PC-3 (cell line): ENCODE results near the gene TRPM2. TPM values are rescaled to one million over a fixed set of nuclear protein-coding genes. Genes with fewer than 3 reads are reported as not detected.

Experiments used
- ATAC-seq: fragments of 200-7000 bp; cut with Tn5 transposase; 2 replicates; pipeline ENCODE4 v1.9.1; 2020; ENCODE audit warnings: mild to moderate bottlenecking, moderate library complexity
- BruUV-seq: library from RNA; stranded (reverse); fragments of 400-500 nt; replicated peaks from 2 replicates; lab custom pipeline; 2021; lab: Mats Ljungman, UMichigan
- CTCF ChIA-PET: fragments of 300-600 bp; sonication (Branson Sonifier 250); formaldehyde crosslinking; loops from one replicate; lab custom pipeline; 2022; ENCODE audit warnings: antibody characterized with exemption; lab: Charles Lee
- POLR2A ChIA-PET: fragments of 300-600 bp; sonication (Branson Sonifier 250); formaldehyde crosslinking; loops from one replicate; lab custom pipeline; 2022; ENCODE audit warnings: antibody characterized with exemption; ENCODE audit not compliant: unreplicated experiment; lab: Charles Lee
- DNase-seq: peaks from one replicate; pipeline ENCODE4 v3.0.0-alpha.2; 2015
- H2AFZ ChIP-seq: fragments of 300-600 bp; sonication (generic); 2 replicates; pipeline ENCODE4 v1.6.0; 2016; ENCODE audit warnings: antibody characterized with exemption, low read length
- H3F3A ChIP-seq: fragments of 300-600 bp; sonication (generic); one replicate; pipeline ENCODE4 v1.6.0; 2017; ENCODE audit warnings: antibody characterized with exemption, low read length, control low read depth, mild to moderate bottlenecking; ENCODE audit not compliant: unreplicated experiment
- H3K27ac ChIP-seq: fragments of 300-600 bp; sonication (generic); 2 replicates; pipeline ENCODE4 v1.5.1; 2016; ENCODE audit warnings: mild to moderate bottlenecking, low read length
- H3K27me3 ChIP-seq: fragments of 300-600 bp; sonication (generic); 2 replicates; pipeline ENCODE4 v1.6.1; 2016; ENCODE audit warnings: low read length, mixed read lengths
- H3K36me3 ChIP-seq: fragments of 300-600 bp; sonication (generic); 2 replicates; pipeline ENCODE4 v1.6.1; 2016; ENCODE audit warnings: low read depth, mixed run types, low read length, mixed read lengths
- H3K4me1 ChIP-seq: fragments of 300-600 bp; sonication (generic); 2 replicates; pipeline ENCODE4 v1.5.1; 2016; ENCODE audit warnings: low read length; ENCODE audit not compliant: insufficient read depth
- H3K4me2 ChIP-seq: fragments of 300-600 bp; sonication (generic); 2 replicates; pipeline ENCODE4 v1.6.0; 2016; ENCODE audit warnings: low read length
- H3K4me3 ChIP-seq: fragments of 300-600 bp; sonication (generic); 2 replicates; pipeline ENCODE4 v1.5.1; 2016; ENCODE audit warnings: mild to moderate bottlenecking, low read length, mixed read lengths
- H3K79me2 ChIP-seq: fragments of 300-600 bp; sonication (generic); 2 replicates; pipeline ENCODE4 v1.6.1; 2017; ENCODE audit warnings: low read length, mixed read lengths
- H3K9ac ChIP-seq: fragments of 300-600 bp; sonication (generic); 2 replicates; pipeline ENCODE4 v1.6.0; 2016; ENCODE audit warnings: mild to moderate bottlenecking, low read length
- H3K9me2 ChIP-seq: fragments of 300-600 bp; sonication (generic); replicated peaks from 2 replicates; pipeline ENCODE4 v1.6.1; 2016; ENCODE audit warnings: mixed run types, low read length, mixed read lengths
- H3K9me3 ChIP-seq: fragments of 300-600 bp; sonication (generic); 2 replicates; pipeline ENCODE4 v1.6.1; 2016; ENCODE audit warnings: low read length, mixed read lengths
- H4K20me1 ChIP-seq: fragments of 300-600 bp; sonication (generic); 2 replicates; pipeline ENCODE4 v1.6.1; 2016; ENCODE audit warnings: low read length, mixed read lengths
- EZH2 ChIP-seq: fragments of 300-600 bp; sonication (generic); IDR thresholded peaks from one replicate; pipeline ENCODE4 v1.6.1; 2017; ENCODE audit warnings: antibody characterized with exemption, mild to moderate bottlenecking, low read length; ENCODE audit not compliant: unreplicated experiment
- EZH2phosphoT487 ChIP-seq: fragments of 300-600 bp; sonication (generic); IDR thresholded peaks from 2 replicates; pipeline ENCODE4 v1.6.1; 2018; ENCODE audit warnings: mild to moderate bottlenecking, antibody characterized with exemption, low read length, borderline replicate concordance
- intact Hi-C: fragments of 100-400 bp; cut with micrococcal nuclease; formaldehyde crosslinking; loops from 2 replicates; pipeline ENCODE4 v1.9.0; 2023
- total RNA-seq: library from RNA; depleted of rRNA; stranded (reverse); fragments of >200 nt; gene quantifications from 2 replicates; pipeline ENCODE4 v1.2.3, GENCODE V29; 2014
- TF ChIP-seq, protein P1 (sequence below): fragments of 300-600 bp; sonication (generic); conservative IDR thresholded peaks from 2 replicates; pipeline ENCODE4 v1.5.1; 2017; ENCODE audit warnings: antibody characterized with exemption, low read depth, mild to moderate bottlenecking, low read length

Gene TRPM2
- total RNA-seq, 1 experiment from 2014 or later, result 50.0 TPM

DNA sequence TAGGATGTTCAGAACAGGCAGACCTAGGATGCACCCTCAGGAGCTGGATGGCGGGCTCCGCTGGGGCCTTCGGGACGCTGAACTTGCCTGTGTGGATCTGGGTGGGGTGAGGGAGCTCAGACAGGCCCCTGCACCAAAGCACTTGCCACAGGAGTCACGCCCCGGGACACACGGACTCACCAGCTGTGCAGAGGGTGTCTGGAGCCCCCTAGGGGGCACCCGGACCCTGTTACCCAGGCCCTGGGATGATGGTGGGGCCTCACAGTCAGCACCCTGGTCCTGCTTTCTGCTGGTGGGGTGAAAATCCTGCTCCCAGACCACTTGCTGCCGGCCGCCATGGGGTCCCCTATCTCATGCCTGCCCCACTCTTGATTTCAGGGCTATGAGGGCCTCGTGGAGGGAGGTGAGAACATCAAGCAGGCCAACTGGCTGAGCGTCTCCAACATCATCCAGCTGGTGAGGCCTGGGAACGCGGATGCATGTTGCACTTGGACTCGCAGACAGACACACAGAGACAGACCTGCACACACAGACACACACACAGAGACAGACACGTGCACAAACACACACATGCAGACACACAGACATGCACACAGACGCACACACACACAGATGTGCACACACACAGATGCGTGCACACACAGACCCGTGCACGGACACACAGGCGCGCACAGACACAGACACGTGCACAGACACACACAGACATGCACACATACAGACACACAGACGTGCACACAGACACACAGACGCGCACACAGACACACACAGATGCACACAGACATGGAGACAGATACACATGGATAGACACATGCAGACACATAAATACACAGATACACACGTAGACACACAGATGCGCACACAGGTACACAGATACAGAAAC, 42.6 kb upstream of the TRPM2 start:
- no TSS peak for BruUV-seq
- no peaks in the 10 kb centered on the region; the same call in 1 of the 2 replicates for H4K20me1 ChIP-seq
- no peaks in the 10 kb centered on the region for H3F3A ChIP-seq
- ChIA-PET CTCF (no interaction called here), POLR2A (no interaction called here)
- peaks cover 27% of the 10 kb centered on the region for H3K36me3 ChIP-seq
- ATAC-seq (no peak), DNase-seq (no peak)
- H3K4me1 ChIP-seq, result no peaks in the 10 kb centered on the region
- no peak overlapping the region for H3K4me3 ChIP-seq
- H3K9me3 ChIP-seq, result no peaks in the 10 kb centered on the region
- no peak overlapping the region for H3K9ac ChIP-seq
- no peaks in the 10 kb centered on the region for H3K9me2 ChIP-seq
- no peak overlapping the region for H3K4me2 ChIP-seq
- TF ChIP-seq EZH2phosphoT487 (no peak), EZH2 (no peak)
- TF ChIP-seq, protein P1, sequence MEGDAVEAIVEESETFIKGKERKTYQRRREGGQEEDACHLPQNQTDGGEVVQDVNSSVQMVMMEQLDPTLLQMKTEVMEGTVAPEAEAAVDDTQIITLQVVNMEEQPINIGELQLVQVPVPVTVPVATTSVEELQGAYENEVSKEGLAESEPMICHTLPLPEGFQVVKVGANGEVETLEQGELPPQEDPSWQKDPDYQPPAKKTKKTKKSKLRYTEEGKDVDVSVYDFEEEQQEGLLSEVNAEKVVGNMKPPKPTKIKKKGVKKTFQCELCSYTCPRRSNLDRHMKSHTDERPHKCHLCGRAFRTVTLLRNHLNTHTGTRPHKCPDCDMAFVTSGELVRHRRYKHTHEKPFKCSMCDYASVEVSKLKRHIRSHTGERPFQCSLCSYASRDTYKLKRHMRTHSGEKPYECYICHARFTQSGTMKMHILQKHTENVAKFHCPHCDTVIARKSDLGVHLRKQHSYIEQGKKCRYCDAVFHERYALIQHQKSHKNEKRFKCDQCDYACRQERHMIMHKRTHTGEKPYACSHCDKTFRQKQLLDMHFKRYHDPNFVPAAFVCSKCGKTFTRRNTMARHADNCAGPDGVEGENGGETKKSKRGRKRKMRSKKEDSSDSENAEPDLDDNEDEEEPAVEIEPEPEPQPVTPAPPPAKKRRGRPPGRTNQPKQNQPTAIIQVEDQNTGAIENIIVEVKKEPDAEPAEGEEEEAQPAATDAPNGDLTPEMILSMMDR, result no peak
- H3K27me3 ChIP-seq, result no peaks in the 10 kb centered on the region
- H3K79me2 ChIP-seq, result peaks cover 7% of the 10 kb centered on the region
- H3K27ac ChIP-seq, result no peak overlapping the region
- H2AFZ ChIP-seq, result no peak overlapping the region
- intact Hi-C loops, result no loop called here

DNA sequence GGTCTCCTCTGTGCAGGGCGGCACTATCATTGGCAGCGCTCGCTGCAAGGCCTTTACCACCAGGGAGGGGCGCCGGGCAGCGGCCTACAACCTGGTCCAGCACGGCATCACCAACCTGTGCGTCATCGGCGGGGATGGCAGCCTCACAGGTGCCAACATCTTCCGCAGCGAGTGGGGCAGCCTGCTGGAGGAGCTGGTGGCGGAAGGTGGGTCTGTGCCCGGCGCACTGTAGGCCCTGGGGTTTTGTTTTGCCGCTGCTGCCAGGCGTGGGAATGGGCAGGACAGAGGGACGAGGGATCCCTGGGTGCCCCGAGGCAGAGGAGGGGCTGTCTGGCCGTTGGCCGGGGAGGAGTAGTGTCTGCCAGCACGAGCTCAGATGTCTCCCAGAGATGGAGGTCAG, 41.3 kb upstream of the TRPM2 start:
- CTCF ChIA-PET, result no interaction called here
- H3K4me1 ChIP-seq, result no peaks in the 10 kb centered on the region
- BruUV-seq, result no TSS peak
- TF ChIP-seq EZH2phosphoT487, result no peak
- TF ChIP-seq, protein P1, result no peak
- no peak for TF ChIP-seq EZH2
- H3K4me3 ChIP-seq, result no peak overlapping the region
- H3K9me3 ChIP-seq, result no peaks in the 10 kb centered on the region
- intact Hi-C loops, result no loop called here
- H3K27me3 ChIP-seq, result no peaks in the 10 kb centered on the region
- H3K9me2 ChIP-seq, result no peaks in the 10 kb centered on the region
- no peak for ATAC-seq
- peaks cover 23% of the 10 kb centered on the region for H3K36me3 ChIP-seq
- no peak overlapping the region for H2AFZ ChIP-seq
- no peak overlapping the region for H3K4me2 ChIP-seq
- no peaks in the 10 kb centered on the region for H3K79me2 ChIP-seq
- H3F3A ChIP-seq, result no peaks in the 10 kb centered on the region
- H3K27ac ChIP-seq, result no peak overlapping the region
- no peak for DNase-seq
- no peaks in the 10 kb centered on the region for H4K20me1 ChIP-seq
- POLR2A ChIA-PET, result no interaction called here
- H3K9ac ChIP-seq, result no peak overlapping the region

DNA sequence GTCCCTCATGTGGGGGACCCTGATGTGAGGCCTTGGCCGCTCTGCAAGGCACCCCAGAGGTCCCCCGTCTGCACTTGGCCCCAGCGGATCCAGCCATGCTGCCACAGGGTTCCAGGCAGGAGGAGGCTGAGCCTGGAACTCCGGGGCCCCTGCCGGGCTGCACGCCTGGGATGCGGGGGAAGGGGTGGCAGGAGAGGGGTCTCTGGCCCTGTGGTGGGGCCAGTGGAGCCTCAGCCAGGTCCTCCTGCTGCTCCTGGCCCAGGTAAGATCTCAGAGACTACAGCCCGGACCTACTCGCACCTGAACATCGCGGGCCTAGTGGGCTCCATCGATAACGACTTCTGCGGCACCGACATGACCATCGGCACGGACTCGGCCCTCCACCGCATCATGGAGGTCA, 40.7 kb upstream of the TRPM2 start:
- H3K36me3 ChIP-seq, result peaks cover 19% of the 10 kb centered on the region; the same call in 1 of the 2 replicates

More for the DNA sequence above, 40.7 kb upstream of the TRPM2 start:
- Histone ChIP-seq H4K20me1 (no peaks in the 10 kb centered on the region), H3K9me3 (no peaks in the 10 kb centered on the region), H3K9ac (no peak overlapping the region), H3K27me3 (no peaks in the 10 kb centered on the region), H3K4me1 (no peaks in the 10 kb centered on the region), H3K9me2 (no peaks in the 10 kb centered on the region), H3K79me2 (no peaks in the 10 kb centered on the region), H3F3A (no peaks in the 10 kb centered on the region), H3K27ac (no peak overlapping the region), H3K4me3 (no peak overlapping the region), H2AFZ (no peak overlapping the region), H3K4me2 (no peak overlapping the region)
- ATAC-seq (no peak), DNase-seq (no peak)
- intact Hi-C loops, result no loop called here
- TF ChIP-seq, protein P1, result no peak
- no peak for TF ChIP-seq EZH2
- TF ChIP-seq EZH2phosphoT487, result no peak
- ChIA-PET CTCF (no interaction called here), POLR2A (no interaction called here)
- BruUV-seq, result no TSS peak
